GM21786 (cell line): ENCODE data around the gene GPR62.
A peak's percentile ranks its signal among the peaks of the same experiment; 100 is the strongest.

ENCODE experiments used
- ATAC-seq: cut with Tn5 transposase; IDR thresholded peaks from one replicate; pipeline ENCODE4 v1.9.1; 2021; ENCODE audit not compliant: unreplicated experiment

GPR62 gene

DNA sequence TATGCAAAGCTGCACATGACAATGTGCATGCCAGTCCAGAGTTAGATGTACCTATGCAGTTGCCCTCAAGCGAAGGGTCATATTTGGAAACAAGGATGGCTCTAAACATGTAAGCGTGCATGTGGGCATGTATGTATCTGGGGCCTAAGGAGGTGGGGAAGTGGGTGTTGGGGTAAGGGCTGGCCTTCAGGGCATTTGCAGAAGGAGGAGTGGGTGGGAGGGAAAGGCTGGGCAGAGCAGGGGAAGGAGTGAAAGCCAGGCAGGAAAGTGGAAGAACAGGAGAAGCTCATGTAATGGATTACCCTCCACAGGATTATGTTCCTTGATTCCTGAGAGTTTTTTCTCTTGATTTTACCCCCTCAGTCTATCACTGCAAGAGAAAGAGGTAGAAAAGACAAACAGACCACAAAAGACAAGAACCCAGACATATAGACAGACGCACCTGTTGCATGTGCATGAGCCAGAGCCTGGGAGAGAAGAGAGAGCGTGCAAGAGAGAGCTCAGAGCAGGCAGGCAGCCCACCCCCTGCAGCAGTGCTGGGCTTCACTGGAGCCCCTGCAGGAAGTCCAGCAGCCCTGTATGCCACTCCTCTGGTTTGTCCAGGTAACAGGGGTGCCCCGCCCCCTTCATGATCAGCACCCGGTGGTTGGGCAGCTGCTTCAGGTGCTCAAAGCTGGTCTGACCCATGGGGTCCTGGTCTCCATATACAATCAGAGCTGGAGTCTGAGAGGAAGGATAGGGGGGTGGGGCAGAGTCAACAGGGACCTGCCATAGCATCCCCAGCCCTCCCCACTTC is 13.9 kb downstream of the GPR62 start:
- no peak for ATAC-seq

DNA sequence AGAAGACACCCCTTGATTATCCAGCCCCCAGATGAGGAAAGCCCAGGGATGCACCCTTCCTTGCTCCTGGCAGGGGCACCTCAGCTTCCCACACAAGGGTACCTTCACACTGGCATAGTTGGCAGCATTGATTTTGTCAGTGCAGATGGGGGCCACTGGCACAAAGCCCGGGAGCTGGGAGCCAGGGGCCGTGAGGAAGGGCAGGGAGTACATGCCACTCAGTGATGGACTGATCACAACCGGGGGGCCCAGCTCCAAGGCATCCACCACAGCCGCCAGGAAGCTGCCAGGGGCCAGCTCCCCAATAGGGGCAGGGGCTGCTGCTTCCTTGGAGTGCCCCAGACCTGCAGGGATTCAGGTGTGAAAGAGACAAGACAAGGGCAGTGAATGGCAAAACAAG is 14.7 kb downstream of the GPR62 start:
- no peak for ATAC-seq

GRCh38 chr3:51970606-51971300 is 15.6 kb downstream of the GPR62 start:
- no peak for ATAC-seq

GRCh38 chr3:51971350-51971749 is 16.2 kb downstream of the GPR62 start:
- ATAC-seq = no peak

- ATAC-seq = no peak
Observed at GRCh38 chr3:51974277-51974962, 19.2 kb downstream of the GPR62 start.

GRCh38 chr3:51974963-51975851 is 20.0 kb downstream of the GPR62 start, which contains the start of gene ABHD14A:
ABHD14A (plus strand) TSS chr3:51975064; CDS start chr3:51975136, 72 bp downstream.
- peak; percentile 36 for ATAC-seq

DNA sequence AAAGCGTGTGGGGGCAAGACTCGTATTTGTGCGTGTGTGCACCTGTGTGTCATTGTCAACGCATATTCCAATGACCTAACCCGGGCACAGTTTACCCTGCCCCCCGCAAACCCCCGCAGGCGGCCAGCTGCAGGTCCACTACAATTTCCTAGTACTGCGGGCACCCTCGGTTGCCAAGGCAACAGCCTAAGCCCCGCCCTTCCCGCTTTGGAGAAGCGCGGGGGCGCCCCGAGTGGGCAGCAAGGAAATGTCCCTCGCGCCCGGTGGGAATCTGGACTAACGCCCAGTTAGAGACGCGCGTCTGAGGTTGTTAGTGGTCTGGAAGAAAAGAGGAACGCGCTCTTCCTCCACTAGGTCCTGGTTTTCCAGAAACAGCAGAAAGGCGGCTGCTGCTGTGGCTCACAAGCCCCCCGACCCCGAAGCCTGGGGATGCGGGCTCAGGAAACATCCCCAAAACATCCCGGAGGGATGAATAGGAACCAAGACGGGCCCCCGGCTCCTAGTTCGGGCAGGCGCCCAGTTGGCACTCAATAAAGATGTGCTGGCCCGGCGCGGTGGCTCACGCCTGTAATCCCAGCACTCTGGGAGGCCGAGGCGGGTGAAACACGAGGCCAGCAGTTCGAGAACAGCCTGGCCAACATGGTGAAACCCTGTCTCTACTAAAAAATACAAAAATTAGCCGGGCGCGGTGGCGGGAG is 20.8 kb downstream of the GPR62 start:
- ATAC-seq = no peak

DNA sequence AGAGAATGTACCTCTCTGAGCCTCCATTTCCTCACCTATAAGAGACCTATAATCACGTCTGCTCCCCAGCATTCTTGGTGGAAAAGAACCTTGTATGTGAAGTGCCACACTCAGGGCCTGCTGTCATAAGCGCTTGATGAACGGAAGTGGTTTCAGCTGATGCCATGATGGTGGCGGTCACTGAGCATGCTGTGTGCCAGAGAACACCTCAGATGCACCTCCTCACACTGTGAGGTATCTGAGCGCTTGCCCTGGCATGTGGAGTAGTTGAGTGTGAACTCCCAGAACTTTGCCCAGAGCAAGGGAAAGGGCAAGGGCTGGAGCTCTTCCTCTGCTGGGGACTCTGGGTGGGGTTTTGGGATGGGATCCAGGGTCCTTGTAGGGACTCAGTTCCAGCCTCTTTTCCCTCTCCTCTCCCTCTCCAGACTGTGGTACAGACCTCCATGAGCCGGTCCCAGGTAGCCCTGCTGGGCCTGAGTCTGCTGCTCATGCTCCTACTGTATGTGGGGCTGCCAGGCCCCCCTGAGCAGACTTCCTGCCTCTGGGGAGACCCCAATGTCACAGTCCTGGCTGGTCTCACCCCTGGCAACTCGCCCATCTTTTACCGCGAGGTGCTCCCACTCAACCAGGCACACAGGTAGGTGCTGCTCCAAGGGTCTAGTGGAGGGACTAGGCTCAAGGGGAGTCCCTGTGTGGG is 22.4 kb downstream of the GPR62 start:
- no peak for ATAC-seq

DNA sequence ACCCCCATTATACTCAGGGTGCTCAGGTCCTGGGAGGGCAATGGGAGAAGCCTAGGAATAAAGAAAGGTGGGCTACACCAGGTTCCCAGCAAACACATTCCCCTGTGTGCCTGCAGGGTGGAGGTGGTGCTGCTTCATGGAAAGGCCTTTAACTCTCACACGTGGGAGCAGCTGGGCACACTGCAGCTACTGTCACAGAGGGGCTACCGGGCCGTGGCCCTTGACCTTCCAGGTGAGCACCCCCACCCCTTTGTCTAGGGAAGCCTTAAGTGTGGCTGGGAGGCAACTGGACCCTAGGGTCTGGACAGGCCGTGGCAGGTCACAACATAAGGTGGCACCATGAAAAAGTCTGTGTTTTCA is 22.9 kb downstream of the GPR62 start:
- no peak for ATAC-seq

GRCh38 chr3:51980253-51980652 is 25.1 kb downstream of the GPR62 start:
- ATAC-seq = no peak

DNA sequence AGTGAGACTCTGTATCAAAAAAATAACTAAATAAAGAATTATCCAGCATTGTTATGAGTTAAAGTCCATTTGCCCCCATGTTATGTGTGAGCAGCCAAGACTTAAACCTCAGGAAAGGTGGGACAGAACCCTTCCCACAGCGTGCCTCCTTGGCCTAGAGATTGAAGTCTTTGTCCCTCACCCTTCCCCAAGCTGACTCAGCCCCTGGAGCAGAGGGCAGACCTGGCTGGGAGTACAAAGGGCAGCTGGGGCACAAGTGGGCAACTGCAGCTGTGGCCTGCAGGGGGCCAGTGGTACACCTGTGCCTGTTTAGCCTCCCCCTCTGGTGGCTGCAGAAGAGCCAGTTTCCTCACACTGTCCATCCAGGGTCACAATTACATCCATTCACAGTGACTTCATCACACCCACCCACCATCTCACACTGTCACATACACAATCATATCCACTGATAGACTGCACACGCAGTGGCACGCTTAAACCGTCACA is 27.2 kb downstream of the GPR62 start:
- ATAC-seq = peak; percentile 44

- ATAC-seq = peak; percentile 73
Observed at GRCh38 chr3:51982838-51983577, 27.8 kb downstream of the GPR62 start, which contains the start of gene ACY1. ACY1 (plus strand) TSS chr3:51983535; CDS start chr3:51984065, 530 bp downstream.

DNA sequence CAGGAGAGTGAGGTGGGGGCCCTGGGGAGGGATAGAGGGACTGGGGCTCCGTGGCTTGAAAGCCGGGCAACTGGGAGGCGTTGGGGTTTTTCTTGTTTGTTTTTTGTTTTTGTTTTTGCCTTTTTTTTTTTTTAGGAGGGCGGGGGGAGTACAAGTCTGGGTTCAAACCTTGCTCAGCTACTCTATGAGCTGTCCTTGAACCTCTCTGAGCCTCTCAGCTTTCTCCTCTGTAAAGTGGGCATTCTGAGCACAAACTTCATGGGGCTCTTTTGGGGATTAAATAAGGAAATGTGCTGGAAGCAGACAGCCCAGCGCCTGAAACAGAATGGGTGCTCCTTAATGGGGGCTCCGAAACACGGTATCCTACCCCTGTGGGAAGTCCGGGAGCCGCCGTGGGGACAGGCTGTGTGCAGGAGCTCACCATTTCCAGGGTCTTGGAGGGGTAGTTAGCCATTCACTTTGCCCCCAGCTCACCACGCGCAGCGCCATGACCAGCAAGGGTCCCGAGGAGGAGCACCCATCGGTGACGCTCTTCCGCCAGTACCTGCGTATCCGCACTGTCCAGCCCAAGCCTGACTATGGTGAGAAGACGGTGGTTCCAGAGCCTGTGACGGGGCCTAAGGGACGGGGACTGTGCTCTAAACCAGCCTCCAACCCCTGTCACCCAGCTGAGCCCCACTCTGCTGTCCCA is 28.5 kb downstream of the GPR62 start:
- ATAC-seq = no peak

DNA sequence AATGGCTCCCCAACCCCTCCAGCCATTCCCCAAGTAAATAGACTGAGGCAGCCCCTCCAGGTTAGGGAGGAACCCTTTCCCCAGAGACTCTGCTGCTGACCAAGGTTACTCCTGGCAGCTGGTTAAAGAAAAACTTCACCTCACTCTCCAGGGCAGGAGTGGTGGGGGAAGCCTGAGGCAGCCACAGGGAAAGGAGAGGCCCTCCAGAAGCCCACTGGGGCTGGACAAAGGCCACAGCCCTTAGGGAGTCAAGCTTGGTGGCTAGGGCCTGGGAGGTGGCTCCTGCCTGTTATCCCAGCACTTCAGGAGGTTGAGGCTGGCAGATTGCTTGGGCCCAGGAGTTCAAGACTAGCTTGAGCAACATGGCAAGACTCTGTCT is 29.1 kb downstream of the GPR62 start:
- no peak for ATAC-seq

DNA sequence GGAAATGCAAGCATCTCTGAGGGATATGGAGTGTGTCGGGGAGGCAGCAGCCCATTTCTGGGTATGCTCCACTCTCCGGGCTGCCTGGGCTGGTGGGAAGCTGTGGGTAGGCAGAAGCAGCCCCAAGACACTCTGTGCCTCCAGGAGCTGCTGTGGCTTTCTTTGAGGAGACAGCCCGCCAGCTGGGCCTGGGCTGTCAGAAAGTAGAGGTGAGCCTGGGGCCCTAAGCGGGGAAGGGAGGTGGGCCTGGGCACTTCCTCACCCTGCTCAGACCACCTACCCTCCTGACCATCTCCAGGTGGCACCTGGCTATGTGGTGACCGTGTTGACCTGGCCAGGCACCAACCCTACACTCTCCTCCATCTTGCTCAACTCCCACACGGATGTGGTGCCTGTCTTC is 29.9 kb downstream of the GPR62 start:
- no peak for ATAC-seq

DNA sequence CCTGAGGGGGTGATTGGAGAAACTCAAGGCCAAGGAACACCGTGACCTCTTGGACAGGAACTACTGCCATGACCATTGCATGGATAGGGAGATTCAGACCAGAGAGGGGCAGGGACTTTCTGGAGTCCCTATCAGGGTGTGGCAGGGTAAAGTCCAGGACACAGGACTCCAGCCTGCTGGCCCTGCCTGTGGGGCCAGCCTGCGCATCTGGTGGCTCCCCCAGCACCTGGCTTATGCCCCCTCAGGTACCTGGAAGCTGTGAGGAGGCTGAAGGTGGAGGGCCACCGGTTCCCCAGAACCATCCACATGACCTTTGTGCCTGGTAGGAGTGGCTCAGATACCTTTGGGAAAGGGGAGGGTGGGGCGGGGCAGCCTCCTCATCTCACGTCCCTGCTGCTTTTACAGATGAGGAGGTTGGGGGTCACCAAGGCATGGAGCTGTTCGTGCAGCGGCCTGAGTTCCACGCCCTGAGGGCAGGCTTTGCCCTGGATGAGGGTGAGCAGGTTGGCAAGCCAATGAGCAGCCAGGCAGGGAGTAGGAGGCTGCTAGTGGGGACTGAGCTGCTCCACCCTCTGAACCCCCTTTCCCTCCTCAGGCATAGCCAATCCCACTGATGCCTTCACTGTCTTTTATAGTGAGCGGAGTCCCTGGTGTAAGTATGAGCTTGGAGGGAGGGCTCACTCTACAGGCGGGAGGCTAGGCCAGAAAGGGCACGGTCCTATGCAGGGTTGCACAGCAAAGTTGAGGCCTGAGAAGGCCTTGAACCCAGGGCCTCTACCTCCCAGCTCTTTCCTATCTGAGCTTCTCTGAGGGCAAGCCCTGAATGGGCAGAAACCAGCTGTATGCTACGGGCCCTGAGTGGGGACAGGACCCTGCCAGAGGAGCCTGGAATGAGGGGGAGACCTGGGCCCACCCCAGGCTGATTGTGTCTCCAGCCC is 31.1 kb downstream of the GPR62 start:
- no peak for ATAC-seq

DNA sequence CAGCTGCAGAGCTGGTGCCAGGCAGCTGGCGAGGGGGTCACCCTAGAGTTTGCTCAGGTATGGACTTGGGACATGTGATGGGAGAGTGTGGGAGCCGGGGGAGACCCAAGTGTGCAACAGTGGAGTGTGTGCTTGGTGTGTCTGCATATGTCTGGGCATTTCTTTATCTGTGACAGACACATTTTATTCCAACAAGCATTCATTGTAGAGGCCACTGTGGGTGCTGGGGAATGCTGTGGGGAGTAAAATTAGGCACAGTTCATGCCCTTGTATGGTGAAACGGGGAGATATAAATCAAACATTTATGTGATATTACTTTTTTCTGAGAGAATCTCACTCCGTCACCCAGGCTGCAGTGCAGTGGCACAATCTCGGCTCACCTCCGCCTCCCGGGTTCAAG is 32.4 kb downstream of the GPR62 start:
- ATAC-seq = no peak
